HG02938 (cell line): Measurements from ENCODE around the gene SPATA2.
"Not testable (repeated sequence)": the region's sequence is repeated elsewhere in the genome, so short reads cannot be mapped to it uniquely, and the experiment has no call there.

Experiments used
- ATAC-seq: cut with Tn5 transposase; IDR thresholded peaks from one replicate; pipeline ENCODE4 v1.9.1; 2021; ENCODE audit warnings: mild to moderate bottlenecking, moderate library complexity; ENCODE audit not compliant: unreplicated experiment

The SPATA2 gene

GRCh38 chr20:49885558-49886332 is 29.6 kb downstream of the SPATA2 start:
- no peak for ATAC-seq

- ATAC-seq, result no peak
Measured at GRCh38 chr20:49883246-49883802, 32.0 kb downstream of the SPATA2 start.

DNA sequence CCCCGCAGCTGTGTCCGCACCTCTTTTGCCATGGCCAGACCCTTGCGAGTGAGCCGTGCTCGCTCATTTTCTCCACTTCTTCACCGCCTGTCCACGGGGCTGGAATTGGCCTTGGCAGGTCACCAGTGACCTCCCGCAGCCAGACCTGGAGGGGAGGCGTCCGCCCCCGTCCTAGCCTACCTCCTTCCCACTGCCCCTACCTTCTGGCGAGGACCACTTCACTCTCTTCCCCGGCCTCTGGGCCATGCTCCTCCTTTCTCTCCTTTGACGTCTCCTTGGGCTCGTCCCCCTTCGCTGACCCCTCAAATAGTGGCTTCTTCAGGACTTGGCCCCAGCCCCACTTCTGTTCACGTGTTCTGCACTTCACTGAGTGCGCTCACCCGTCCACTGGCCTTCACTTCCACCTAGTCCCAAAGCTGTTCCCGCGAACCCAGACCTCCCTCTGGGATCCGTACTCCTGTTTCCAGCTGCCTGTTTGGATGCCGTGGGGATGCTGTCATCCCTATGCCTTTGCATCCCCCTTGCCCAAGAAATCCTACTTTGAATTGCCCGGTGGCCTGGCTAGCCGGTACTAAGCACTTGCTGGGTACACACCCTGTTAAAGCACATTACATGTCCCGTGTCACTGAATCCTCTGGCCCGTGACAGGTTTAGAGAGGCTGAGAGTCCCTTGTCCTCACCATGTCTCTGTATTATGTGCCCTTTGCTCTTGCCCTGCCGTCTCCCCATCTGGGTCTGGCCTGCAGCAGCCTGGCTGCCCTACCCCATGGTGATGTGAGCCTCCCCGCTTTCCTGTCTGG is 33.0 kb downstream of the SPATA2 start:
- no peak for ATAC-seq

GRCh38 chr20:49880724-49881445 is 34.4 kb downstream of the SPATA2 start:
- no peak for ATAC-seq

DNA sequence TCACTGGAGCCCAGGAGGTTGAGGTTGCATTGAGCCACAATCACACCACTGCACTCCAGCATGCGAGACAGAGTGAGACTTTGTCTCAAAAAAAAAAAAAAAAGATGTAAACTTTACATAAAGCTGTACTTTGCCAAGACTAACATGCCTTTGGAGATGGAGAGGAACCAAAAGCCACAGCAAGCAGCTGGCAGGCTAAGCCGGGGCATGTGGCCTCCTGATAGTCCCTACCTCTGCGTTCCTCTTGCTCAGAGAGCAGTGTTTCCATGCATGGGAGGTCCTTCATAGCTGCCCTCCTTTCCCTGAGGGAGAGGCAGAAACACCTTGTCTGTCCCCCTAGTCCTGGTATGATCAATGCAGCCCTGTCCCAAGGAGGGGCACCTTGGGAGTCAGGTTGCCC is 35.2 kb downstream of the SPATA2 start:
- ATAC-seq, result no peak

DNA sequence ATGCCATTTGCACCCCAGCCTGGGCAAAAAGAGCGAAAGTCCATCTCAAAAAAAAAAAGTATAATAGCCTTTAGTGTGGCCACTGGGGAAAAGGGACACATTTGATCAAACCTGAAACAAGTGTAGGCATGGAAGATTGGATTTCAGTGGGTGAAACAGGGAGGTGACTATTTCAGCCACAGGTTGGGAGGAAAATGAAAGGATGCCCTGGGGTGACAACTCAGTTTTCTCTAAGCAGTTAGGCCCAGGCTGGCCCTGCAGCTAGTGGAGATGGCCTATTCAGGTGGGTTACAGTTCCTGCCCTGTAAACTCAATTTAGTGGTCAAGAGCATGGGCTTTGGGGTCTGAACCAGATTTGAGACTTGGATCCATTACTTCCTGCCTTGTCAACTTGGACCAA is 36.4 kb downstream of the SPATA2 start:
- no peak for ATAC-seq

DNA sequence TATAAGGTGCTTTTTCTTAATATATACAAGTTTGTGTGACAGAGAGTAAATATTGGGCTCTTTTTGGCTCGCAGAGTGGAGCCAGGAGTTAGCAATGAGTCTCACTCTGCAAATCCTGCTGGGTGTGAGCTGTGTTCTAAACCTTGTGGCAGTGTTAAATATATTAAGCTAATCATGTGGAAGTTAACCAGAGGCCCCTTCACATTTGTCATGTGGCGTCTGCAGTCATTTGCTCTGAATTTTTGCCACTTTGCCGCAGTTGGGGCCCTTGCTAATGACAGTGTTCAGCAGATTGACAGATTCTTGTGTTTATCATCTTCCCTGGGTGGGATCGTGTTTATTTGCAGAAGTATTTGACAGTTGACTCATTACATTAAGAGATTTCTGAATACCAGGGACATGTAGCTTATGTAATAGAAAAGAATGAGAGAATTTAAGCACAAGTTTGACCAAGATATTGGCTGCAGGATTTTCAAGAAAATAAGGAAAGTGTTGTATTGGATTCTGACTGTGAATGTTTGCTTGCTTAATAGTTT is 37.9 kb downstream of the SPATA2 start:
- ATAC-seq, result no peak

GRCh38 chr20:49874696-49875095 is 40.6 kb downstream of the SPATA2 start:
- ATAC-seq, result no peak

- ATAC-seq, result no peak
Measured at GRCh38 chr20:49872056-49872455, 43.3 kb downstream of the SPATA2 start.

GRCh38 chr20:49871391-49871948 is 43.9 kb downstream of the SPATA2 start:
- ATAC-seq, result no peak

- no peak for ATAC-seq
Measured at GRCh38 chr20:49870261-49870660, 45.1 kb downstream of the SPATA2 start.

GRCh38 chr20:49868964-49869363 is 46.4 kb downstream of the SPATA2 start:
- ATAC-seq, result no peak

GRCh38 chr20:49868538-49868937 is 46.8 kb downstream of the SPATA2 start:
- ATAC-seq, result no peak

DNA sequence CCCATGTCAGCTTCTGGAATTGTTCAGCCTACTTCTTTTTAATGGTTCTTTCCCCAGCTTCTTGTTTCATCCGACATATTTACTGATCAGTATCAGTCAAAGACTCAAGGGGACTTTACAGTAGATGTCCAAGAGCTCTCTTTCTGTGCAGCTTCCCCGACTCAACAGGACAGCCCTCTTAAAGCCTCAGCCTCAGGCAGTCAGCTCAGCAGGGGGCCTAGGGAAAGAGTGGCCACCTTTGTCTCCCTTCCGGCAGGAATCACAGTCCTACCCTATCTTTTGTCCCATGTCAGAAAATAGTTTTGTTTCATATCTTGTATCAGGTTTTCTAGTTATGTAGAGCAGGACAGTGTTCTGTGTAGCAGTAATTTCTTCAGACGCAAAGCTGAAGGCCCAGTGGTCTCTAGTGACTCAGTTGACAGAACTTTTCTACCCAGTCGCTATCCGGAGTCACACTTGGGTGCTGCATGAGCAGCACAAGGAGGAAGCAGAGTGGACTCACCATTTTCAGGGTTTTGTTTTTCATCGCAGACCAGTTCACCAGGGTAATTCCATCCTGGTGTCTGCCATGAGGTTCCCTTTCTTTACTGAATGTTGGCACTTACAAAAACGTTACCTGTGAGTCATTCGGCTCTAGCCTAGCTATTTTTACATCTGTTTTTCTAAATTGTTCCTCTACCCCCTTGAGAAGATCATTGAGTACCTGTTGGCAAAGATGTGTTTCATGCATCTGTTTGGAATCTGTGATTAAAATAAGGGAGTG is 47.7 kb downstream of the SPATA2 start:
- no peak for ATAC-seq

- ATAC-seq, result no peak
Measured at GRCh38 chr20:49866051-49866450, 49.3 kb downstream of the SPATA2 start.

DNA sequence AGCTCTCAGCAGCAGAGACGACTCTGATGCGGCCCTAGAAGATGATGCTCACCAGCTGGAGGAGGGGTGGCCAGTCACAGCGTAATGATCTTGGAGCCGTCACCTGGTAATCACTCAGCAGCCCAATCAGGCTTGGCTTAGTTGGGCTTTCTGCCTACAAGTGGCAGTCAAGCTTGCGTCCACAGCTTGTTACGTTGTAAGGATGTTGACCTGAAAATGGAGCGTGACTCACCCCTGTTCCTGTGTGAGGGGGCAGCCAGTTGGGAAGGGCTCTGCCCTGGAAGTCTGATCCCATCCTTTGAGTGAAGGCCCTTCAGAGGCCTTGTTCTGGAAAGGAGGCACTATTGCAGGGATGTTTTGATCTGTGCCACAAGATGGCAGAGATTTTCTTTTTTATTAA is 49.8 kb downstream of the SPATA2 start:
- ATAC-seq, result no peak

GRCh38 chr20:49863666-49864065 is 51.7 kb downstream of the SPATA2 start:
- no peak for ATAC-seq

DNA sequence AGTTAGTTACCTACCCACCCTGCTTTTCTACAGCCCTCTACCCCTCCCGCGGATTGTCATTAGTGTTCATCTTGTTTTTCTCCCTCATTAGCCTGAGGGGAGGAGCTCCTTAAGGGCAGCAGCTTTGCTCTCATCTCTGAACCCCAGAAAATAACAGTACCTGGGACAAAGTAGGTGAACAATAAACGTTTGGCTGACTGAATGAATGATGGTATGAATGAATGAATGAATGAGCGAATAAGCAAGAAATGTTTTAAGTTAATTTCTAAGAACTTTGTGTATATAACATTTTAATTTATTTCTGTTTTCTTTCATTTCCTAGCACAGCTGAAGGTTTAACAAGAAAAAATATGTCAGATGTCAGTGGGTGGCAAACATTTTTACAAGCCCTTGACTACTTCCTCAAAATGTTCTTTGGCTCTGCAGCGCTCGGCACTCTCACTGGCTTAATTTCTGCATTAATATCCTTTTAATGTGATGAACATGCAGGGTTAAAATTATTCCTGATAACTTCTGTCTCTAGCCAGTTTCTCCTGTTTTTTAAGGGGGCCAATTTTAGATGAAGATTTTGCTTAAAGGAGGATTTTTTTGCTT is 52.6 kb downstream of the SPATA2 start:
- ATAC-seq, result no peak

- not testable (repeated sequence) for ATAC-seq
Measured at GRCh38 chr20:49861232-49861631, 54.1 kb downstream of the SPATA2 start.

DNA sequence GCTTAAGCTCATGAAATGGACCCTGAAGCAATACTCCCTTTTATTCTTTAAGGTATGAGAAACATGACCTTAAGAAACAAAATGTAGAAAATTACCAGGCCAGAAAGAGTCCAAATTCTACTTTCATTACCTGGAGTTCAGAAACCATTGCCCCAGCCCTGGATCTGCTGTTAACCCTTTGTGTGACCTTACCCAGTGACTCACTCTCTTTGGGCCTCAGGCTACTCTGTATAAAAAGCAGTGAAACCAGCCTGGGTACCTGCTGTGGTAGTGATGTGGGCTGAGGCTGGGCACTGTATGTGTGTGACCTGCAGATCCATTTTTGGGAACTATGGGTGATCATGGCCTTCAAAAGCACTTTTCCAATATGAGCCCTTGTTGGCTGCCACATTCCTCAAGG is 55.5 kb downstream of the SPATA2 start:
- no peak for ATAC-seq
